Measurements from ENCODE around the gene INPP4B.
"Not testable (repeated sequence)": the region's sequence is repeated elsewhere in the genome, so short reads cannot be mapped to it uniquely, and the experiment has no call there.

INPP4B gene

DNA sequence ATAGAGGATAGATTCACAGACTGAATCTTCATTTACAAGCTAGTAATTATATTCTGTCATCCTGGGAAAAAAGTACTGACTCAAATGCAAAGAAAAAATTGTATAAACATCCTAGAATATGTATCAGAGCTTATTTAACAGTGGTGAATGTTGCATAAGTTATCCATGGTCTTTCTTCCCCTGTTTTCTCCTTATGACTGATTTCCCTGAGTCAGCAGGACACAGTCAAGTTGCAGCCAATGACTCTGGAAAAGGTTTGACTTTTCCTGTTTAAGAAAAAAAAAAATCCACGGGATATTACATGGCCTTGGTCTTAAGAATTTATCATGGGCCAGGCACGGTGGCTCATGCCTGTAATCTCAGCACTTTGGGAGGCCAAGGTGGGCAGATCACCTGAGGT is 36.5 kb downstream of the INPP4B start:
- Histone ChIP-seq H3K4me3 (ENCODE audit: insufficient read depth, low read depth, low read length, poor library complexity, severe bottlenecking) (no peak overlapping the region), H3K27me3 (replicated peaks; ENCODE audit: control insufficient read depth, insufficient read depth, low read length, poor library complexity, severe bottlenecking) (no peaks in the 10 kb centered on the region), H3K4me1 (ENCODE audit: control insufficient read depth, insufficient read depth, low read length, poor library complexity, severe bottlenecking) (no peaks in the 10 kb centered on the region), H3K27ac (ENCODE audit: insufficient read depth, low read length, poor library complexity, severe bottlenecking) (no peak overlapping the region), H3K9me3 (ENCODE audit: control insufficient read depth, low read length) (no peaks in the 10 kb centered on the region), H3K36me3 (ENCODE audit: control insufficient read depth, insufficient read depth, low read length) (no peaks in the 10 kb centered on the region)
- DNase-seq: no peak

DNA sequence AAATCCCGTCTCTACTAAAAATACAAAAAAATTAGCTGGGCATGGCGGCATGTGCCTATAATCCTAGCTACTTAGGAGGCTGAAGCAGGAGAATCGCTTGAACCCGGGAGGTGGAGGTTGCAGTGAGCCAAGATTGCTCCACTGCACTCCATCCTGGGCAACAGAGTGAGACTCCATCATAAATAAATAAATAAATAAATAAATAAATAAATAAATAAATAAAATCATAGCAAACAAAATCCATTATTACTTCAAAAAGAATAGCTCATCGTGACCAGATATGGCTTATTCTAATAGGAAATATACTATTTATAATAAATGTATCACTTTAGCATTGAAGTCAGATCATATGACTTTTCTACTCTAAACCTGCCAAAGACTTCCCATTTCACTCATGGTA is 42.2 kb downstream of the INPP4B start:
- DNase-seq; H3K4me1 ChIP-seq (ENCODE audit: control insufficient read depth, insufficient read depth, low read length, poor library complexity, severe bottlenecking); H3K27me3 ChIP-seq (replicated peaks; ENCODE audit: control insufficient read depth, insufficient read depth, low read length, poor library complexity, severe bottlenecking); H3K36me3 ChIP-seq (ENCODE audit: control insufficient read depth, insufficient read depth, low read length); H3K27ac ChIP-seq (ENCODE audit: insufficient read depth, low read length, poor library complexity, severe bottlenecking); H3K9me3 ChIP-seq (ENCODE audit: control insufficient read depth, low read length); H3K4me3 ChIP-seq (ENCODE audit: insufficient read depth, low read depth, low read length, poor library complexity, severe bottlenecking): not testable (repeated sequence)

DNA sequence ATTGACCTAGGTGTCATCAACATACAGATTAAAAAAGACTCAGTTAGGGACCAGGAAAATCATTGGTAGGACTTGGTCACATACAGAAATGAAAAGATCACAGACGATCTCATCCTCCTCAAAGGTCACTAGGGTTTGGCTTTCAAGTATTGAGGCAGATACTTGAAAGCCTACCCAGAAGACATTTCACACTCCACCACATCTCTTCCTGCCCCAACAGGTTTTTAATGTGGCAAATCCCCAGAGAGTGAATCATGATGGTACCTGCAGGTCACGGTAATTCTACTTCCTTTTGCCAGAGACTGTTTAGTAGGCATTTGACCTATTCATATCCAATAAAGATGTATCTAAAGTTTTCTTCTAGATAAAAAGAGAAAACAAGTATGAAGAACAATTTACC is 44.1 kb downstream of the INPP4B start:
- peaks cover 4% of the 10 kb centered on the region for H3K4me1 ChIP-seq (ENCODE audit: control insufficient read depth, insufficient read depth, low read length, poor library complexity, severe bottlenecking)
- DNase-seq: no peak
- H3K27me3 ChIP-seq (replicated peaks; ENCODE audit: control insufficient read depth, insufficient read depth, low read length, poor library complexity, severe bottlenecking): no peaks in the 10 kb centered on the region
- no peaks in the 10 kb centered on the region for H3K9me3 ChIP-seq (ENCODE audit: control insufficient read depth, low read length)
- H3K27ac ChIP-seq (ENCODE audit: insufficient read depth, low read length, poor library complexity, severe bottlenecking): no peak overlapping the region
- no peak overlapping the region for H3K4me3 ChIP-seq (ENCODE audit: insufficient read depth, low read depth, low read length, poor library complexity, severe bottlenecking)
- H3K36me3 ChIP-seq (ENCODE audit: control insufficient read depth, insufficient read depth, low read length): no peaks in the 10 kb centered on the region

DNA sequence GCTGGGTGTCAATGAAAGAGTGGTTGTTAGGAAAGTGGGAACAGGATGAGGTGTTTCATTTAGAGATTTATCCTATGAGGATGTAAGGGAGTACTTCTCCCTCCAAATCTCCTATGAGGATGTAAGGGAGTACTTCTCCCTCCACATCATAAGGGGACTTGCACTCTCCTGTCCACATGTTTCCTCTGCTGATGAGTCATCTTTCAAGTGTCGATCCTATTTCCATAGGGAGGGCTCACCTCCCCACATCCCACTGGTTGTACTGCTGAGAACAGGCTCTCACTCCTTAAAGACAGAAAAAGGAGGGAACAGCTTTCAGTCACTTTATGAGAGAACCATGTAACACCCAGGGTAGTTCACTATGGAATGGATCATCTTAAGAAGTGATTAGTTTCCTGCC is 65.0 kb downstream of the INPP4B start:
- Histone ChIP-seq H3K4me1 (ENCODE audit: control insufficient read depth, insufficient read depth, low read length, poor library complexity, severe bottlenecking) (no peaks in the 10 kb centered on the region), H3K4me3 (ENCODE audit: insufficient read depth, low read depth, low read length, poor library complexity, severe bottlenecking) (no peak overlapping the region), H3K27ac (ENCODE audit: insufficient read depth, low read length, poor library complexity, severe bottlenecking) (no peak overlapping the region), H3K27me3 (replicated peaks; ENCODE audit: control insufficient read depth, insufficient read depth, low read length, poor library complexity, severe bottlenecking) (no peaks in the 10 kb centered on the region), H3K9me3 (ENCODE audit: control insufficient read depth, low read length) (no peaks in the 10 kb centered on the region), H3K36me3 (ENCODE audit: control insufficient read depth, insufficient read depth, low read length) (no peaks in the 10 kb centered on the region)
- no peak for DNase-seq

DNA sequence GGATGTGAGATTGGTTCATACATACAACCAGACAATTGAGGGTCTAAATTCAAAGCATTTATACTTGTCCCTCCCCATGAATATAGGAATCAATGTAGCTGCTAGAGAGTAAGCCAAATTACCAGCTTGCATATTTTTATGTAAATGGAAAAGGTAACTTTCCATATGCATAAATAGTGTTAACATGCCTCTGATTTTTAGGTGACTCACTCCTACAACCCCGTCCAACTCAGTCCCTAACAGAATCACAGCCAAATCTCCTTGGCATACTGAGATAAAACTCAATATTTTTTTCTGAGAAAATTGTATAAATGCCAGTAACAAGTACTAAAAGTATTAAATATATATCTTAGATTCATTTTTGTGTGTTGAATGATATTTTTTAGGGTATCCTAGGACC is 67.2 kb downstream of the INPP4B start:
- no peaks in the 10 kb centered on the region for H3K4me1 ChIP-seq (ENCODE audit: control insufficient read depth, insufficient read depth, low read length, poor library complexity, severe bottlenecking)
- DNase-seq: no peak
- no peak overlapping the region for H3K4me3 ChIP-seq (ENCODE audit: insufficient read depth, low read depth, low read length, poor library complexity, severe bottlenecking)
- H3K36me3 ChIP-seq (ENCODE audit: control insufficient read depth, insufficient read depth, low read length): no peaks in the 10 kb centered on the region
- H3K27ac ChIP-seq (ENCODE audit: insufficient read depth, low read length, poor library complexity, severe bottlenecking): no peak overlapping the region
- H3K9me3 ChIP-seq (ENCODE audit: control insufficient read depth, low read length): no peaks in the 10 kb centered on the region
- no peaks in the 10 kb centered on the region for H3K27me3 ChIP-seq (replicated peaks; ENCODE audit: control insufficient read depth, insufficient read depth, low read length, poor library complexity, severe bottlenecking)

DNA sequence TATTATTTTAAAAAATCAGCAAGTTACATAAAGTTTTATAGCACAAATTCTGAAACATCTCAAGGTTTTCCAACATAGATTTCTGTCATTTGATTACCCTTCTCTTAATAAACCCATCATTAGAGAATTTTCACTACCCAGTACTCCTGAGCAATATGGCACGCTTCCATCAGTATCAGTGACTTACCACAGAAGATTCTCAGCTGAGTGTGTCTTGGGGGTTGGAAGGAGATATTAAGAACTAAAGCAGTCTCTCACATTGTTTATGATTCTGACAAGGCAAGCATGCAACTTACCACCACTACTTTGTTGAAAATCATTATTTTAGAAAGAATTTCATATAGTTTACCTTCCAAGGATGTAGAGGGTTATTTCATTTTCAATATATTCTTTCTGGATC is 67.7 kb downstream of the INPP4B start:
- Histone ChIP-seq H3K27me3 (replicated peaks; ENCODE audit: control insufficient read depth, insufficient read depth, low read length, poor library complexity, severe bottlenecking) (no peaks in the 10 kb centered on the region), H3K9me3 (ENCODE audit: control insufficient read depth, low read length) (no peaks in the 10 kb centered on the region), H3K27ac (ENCODE audit: insufficient read depth, low read length, poor library complexity, severe bottlenecking) (no peak overlapping the region), H3K4me3 (ENCODE audit: insufficient read depth, low read depth, low read length, poor library complexity, severe bottlenecking) (no peak overlapping the region), H3K36me3 (ENCODE audit: control insufficient read depth, insufficient read depth, low read length) (no peaks in the 10 kb centered on the region), H3K4me1 (ENCODE audit: control insufficient read depth, insufficient read depth, low read length, poor library complexity, severe bottlenecking) (no peaks in the 10 kb centered on the region)
- no peak for DNase-seq

DNA sequence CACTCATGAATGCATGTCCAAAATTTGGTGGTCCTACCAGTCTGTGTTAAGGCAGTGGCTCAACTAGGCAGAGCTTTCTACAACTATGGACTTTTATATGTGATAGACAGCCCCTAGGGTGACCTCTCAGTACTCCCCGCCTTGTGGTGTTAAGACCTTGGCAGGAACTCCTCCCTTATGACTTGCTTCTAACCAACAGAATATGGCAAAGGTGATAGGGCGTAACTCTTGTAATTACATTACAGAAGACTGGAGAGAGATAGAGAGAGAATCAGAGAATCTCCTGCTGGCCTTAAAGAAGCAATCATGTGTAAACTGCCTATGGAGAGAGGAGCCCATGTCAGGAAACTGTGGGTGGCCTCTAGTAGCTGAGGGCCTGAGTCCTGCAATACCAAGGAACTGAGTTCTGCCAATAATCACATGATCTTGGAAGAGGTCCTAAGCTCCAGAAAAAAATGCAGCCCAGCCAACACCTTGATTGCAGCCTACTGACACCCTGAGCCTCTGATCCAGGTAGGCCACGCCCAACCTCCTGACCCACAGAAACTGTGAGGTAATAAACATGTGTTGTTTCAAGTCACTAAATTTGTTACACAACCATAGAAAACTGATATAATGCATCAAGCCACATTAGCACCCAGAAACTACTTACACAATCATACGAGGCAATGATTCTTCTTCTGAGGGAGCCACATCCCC is 68.9 kb downstream of the INPP4B start:
- Histone ChIP-seq H3K4me1 (ENCODE audit: control insufficient read depth, insufficient read depth, low read length, poor library complexity, severe bottlenecking) (no peaks in the 10 kb centered on the region), H3K27me3 (replicated peaks; ENCODE audit: control insufficient read depth, insufficient read depth, low read length, poor library complexity, severe bottlenecking) (no peaks in the 10 kb centered on the region), H3K9me3 (ENCODE audit: control insufficient read depth, low read length) (no peaks in the 10 kb centered on the region), H3K4me3 (ENCODE audit: insufficient read depth, low read depth, low read length, poor library complexity, severe bottlenecking) (no peak overlapping the region), H3K27ac (ENCODE audit: insufficient read depth, low read length, poor library complexity, severe bottlenecking) (no peak overlapping the region), H3K36me3 (ENCODE audit: control insufficient read depth, insufficient read depth, low read length) (no peaks in the 10 kb centered on the region)
- DNase-seq: no peak

DNA sequence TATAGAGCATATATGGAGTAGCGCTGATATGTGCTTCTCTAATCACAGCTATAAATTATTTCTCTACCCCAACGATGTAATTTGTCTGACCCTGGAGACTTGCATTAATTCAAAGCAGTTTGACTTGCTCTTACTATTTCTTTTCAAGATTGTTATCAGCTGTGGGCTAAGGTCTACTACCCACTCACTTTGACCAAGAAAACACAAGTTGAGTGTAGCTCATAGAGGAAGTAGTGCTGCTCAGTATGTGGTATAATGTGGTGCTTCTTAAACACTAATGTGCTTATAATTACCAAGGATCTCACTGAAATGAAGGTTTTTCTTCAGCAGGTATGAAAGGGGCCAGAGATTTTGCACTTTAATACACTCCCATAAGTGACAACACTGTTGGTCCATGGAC is 70.1 kb downstream of the INPP4B start:
- H3K4me3 ChIP-seq (ENCODE audit: insufficient read depth, low read depth, low read length, poor library complexity, severe bottlenecking): no peak overlapping the region
- H3K9me3 ChIP-seq (ENCODE audit: control insufficient read depth, low read length): no peaks in the 10 kb centered on the region
- H3K27me3 ChIP-seq (replicated peaks; ENCODE audit: control insufficient read depth, insufficient read depth, low read length, poor library complexity, severe bottlenecking): no peaks in the 10 kb centered on the region
- no peaks in the 10 kb centered on the region for H3K4me1 ChIP-seq (ENCODE audit: control insufficient read depth, insufficient read depth, low read length, poor library complexity, severe bottlenecking)
- no peak overlapping the region for H3K27ac ChIP-seq (ENCODE audit: insufficient read depth, low read length, poor library complexity, severe bottlenecking)
- no peak for DNase-seq
- H3K36me3 ChIP-seq (ENCODE audit: control insufficient read depth, insufficient read depth, low read length): no peaks in the 10 kb centered on the region

DNA sequence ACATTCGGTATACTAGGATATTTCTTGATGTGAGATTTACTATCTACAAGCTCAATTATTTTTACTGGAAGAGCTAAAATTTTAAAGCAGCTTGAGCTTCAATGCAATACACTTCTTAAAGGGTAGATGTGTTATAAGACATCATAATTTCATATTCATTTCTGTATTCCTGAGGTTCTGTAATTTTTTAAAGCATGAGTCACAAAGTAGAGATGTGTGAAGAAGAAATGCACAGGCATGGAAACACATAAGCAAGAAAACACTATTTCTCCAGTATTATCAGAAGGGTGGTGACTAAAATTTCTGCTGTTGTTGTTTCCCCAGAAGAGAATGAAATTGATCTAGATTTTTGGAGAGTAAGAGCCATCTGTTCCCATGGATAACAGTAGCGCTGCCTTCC is 72.6 kb downstream of the INPP4B start:
- H3K27me3 ChIP-seq (replicated peaks; ENCODE audit: control insufficient read depth, insufficient read depth, low read length, poor library complexity, severe bottlenecking): no peaks in the 10 kb centered on the region
- H3K36me3 ChIP-seq (ENCODE audit: control insufficient read depth, insufficient read depth, low read length): no peaks in the 10 kb centered on the region
- H3K4me1 ChIP-seq (ENCODE audit: control insufficient read depth, insufficient read depth, low read length, poor library complexity, severe bottlenecking): no peaks in the 10 kb centered on the region
- H3K27ac ChIP-seq (ENCODE audit: insufficient read depth, low read length, poor library complexity, severe bottlenecking): no peak overlapping the region
- H3K4me3 ChIP-seq (ENCODE audit: insufficient read depth, low read depth, low read length, poor library complexity, severe bottlenecking): no peak overlapping the region
- no peak for DNase-seq
- no peaks in the 10 kb centered on the region for H3K9me3 ChIP-seq (ENCODE audit: control insufficient read depth, low read length)

DNA sequence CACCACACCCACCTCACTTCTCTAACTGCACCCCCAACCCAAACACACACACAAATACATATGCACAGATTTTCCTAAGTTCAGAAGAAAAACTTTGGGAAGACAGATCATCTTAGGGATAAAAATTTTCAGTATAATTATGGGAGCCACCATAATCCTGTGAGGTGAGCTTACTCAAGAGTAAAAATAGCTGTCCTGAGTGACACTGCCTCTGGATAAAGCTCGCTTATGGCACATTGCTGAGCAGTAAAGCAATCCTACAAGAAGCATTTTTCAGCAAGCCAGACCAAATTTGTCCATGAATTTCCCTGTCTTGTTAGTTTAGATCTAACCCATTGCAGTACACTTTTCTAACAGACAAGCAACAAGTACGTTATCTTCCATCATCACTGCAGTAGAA is 83.8 kb downstream of the INPP4B start:
- H3K9me3 ChIP-seq (ENCODE audit: control insufficient read depth, low read length): no peaks in the 10 kb centered on the region
- no peak for DNase-seq
- H3K4me1 ChIP-seq (ENCODE audit: control insufficient read depth, insufficient read depth, low read length, poor library complexity, severe bottlenecking): no peaks in the 10 kb centered on the region
- no peak overlapping the region for H3K27ac ChIP-seq (ENCODE audit: insufficient read depth, low read length, poor library complexity, severe bottlenecking)
- no peaks in the 10 kb centered on the region for H3K27me3 ChIP-seq (replicated peaks; ENCODE audit: control insufficient read depth, insufficient read depth, low read length, poor library complexity, severe bottlenecking)
- H3K4me3 ChIP-seq (ENCODE audit: insufficient read depth, low read depth, low read length, poor library complexity, severe bottlenecking): no peak overlapping the region
- no peaks in the 10 kb centered on the region for H3K36me3 ChIP-seq (ENCODE audit: control insufficient read depth, insufficient read depth, low read length)

All from effector memory CD4-positive, alpha-beta T cell (primary cell).